ENCODE data around the gene PCDHGA1.
"Not testable (repeated sequence)": the region's sequence is repeated elsewhere in the genome, so short reads cannot be mapped to it uniquely, and the experiment has no call there.

PCDHGA1 gene

GRCh38 chr5:141412854-141413539, 82.7 kb downstream of the PCDHGA1 start, which contains the start of gene PCDHGA10:
TSS of gene PCDHGA10 (plus strand) at chr5:141412987. CDS start at chr5:141413176, 189 bp downstream.
- peak; percentile 26 for DNase-seq (ENCODE audit: low read depth)

- no peak for DNase-seq (ENCODE audit: low read depth)
These were observed 83.3 kb downstream of the PCDHGA1 start for GRCh38 chr5:141413540-141414069.

GRCh38 chr5:141414548-141415274, 84.4 kb downstream of the PCDHGA1 start:
- not testable (repeated sequence) for DNase-seq (ENCODE audit: low read depth)

GRCh38 chr5:141415275-141415618, 84.9 kb downstream of the PCDHGA1 start:
- not testable (repeated sequence) for DNase-seq (ENCODE audit: low read depth)

GRCh38 chr5:141417494-141418172, 87.3 kb downstream of the PCDHGA1 start, which contains the start of gene PCDHGB7:
TSS of gene PCDHGB7 (plus strand) at chr5:141417677. CDS start at chr5:141417860, 183 bp downstream.
- not testable (repeated sequence) for DNase-seq (ENCODE audit: low read depth)

GRCh38 chr5:141419074-141419880, 89.0 kb downstream of the PCDHGA1 start:
- no peak for DNase-seq (ENCODE audit: low read depth)

- DNase-seq (ENCODE audit: low read depth) = no peak
These were observed 90.7 kb downstream of the PCDHGA1 start, which contains the start of gene PCDHGA11 for GRCh38 chr5:141420855-141421488. TSS of gene PCDHGA11 (plus strand) at chr5:141421051. CDS start at chr5:141421228, 177 bp downstream.

- no peak for DNase-seq (ENCODE audit: low read depth)
These were observed 91.2 kb downstream of the PCDHGA1 start for GRCh38 chr5:141421489-141421855.

- DNase-seq (ENCODE audit: low read depth) = no peak
These were observed 92.5 kb downstream of the PCDHGA1 start for GRCh38 chr5:141422742-141423291.

- DNase-seq (ENCODE audit: low read depth) = no peak
These were observed 97.6 kb downstream of the PCDHGA1 start for GRCh38 chr5:141427783-141428426.

- no peak for DNase-seq (ENCODE audit: low read depth)
These were observed 100.2 kb downstream of the PCDHGA1 start, which contains the start of gene PCDHGA12 for GRCh38 chr5:141430332-141431113. TSS of gene PCDHGA12 (plus strand) at chr5:141430507. CDS start at chr5:141430760, 253 bp downstream.

GRCh38 chr5:141431286-141431685, 101.0 kb downstream of the PCDHGA1 start:
- DNase-seq (ENCODE audit: low read depth) = no peak

GRCh38 chr5:141432308-141432707, 102.0 kb downstream of the PCDHGA1 start:
- DNase-seq (ENCODE audit: low read depth) = not testable (repeated sequence)

GRCh38 chr5:141432726-141433125, 102.4 kb downstream of the PCDHGA1 start:
- not testable (repeated sequence) for DNase-seq (ENCODE audit: low read depth)

GRCh38 chr5:141434006-141434405, 103.7 kb downstream of the PCDHGA1 start:
- no peak for DNase-seq (ENCODE audit: low read depth)

GRCh38 chr5:141437221-141437620, 106.9 kb downstream of the PCDHGA1 start:
- DNase-seq (ENCODE audit: low read depth) = no peak

- DNase-seq (ENCODE audit: low read depth) = no peak
These were observed 109.3 kb downstream of the PCDHGA1 start for GRCh38 chr5:141439411-141440141.

GRCh38 chr5:141440341-141440740, 110.0 kb downstream of the PCDHGA1 start:
- DNase-seq (ENCODE audit: low read depth) = no peak

Data from stimulated activated CD8-positive, alpha-beta memory T cell treated with anti-CD3 and anti-CD28 coated beads, Interleukin-12 subunit alpha, Interleukin-12 subunit beta, amount 100 ng/mL, for 1 hour (primary cell).